CD4-positive, alpha-beta T cell (primary cell): ENCODE results near the gene FGD1. TPM values are rescaled to one million over a fixed set of nuclear protein-coding genes. Genes with fewer than 3 reads are reported as not detected.

Experiments used
- ATAC-seq: fragments of 200-7000 bp; cut with Tn5 transposase; one replicate; pipeline ENCODE4 v1.10.0; 2022; ENCODE audit warnings: mild to moderate bottlenecking; ENCODE audit not compliant: poor library complexity
- CTCF ChIA-PET: fragments of 350-600 bp; sonication (Branson Sonifier 250); formaldehyde crosslinking; loops from one replicate; lab custom pipeline; 2021; ENCODE audit warnings: antibody characterized with exemption, inconsistent platforms; lab: Charles Lee
- POLR2A ChIA-PET: fragments of 350-600 bp; sonication (Branson Sonifier 250); formaldehyde crosslinking; loops from one replicate; lab custom pipeline; 2021; ENCODE audit warnings: antibody characterized with exemption, inconsistent platforms; lab: Charles Lee
- DNase-seq, 14 experiments: peaks; one replicate each; pipeline ENCODE4 v3.0.0-alpha.2; 2013 to 2020; ENCODE audit warnings: mixed read lengths in 2 of 14
- H3K27ac ChIP-seq, 2 donors: one replicate each; pipeline versions ENCODE4 v1.5.1 to v1.7.0; 2013; ENCODE audit warnings: low read length in 2 of 2, low read depth in 1 of 2, mild to moderate bottlenecking in 1 of 2
- H3K27me3 ChIP-seq, 2 experiments: 1 replicate in 1 of 2; 2 replicates in 1 of 2; pipeline versions ENCODE4 v1.6.1 to v1.7.0; 2013; ENCODE audit warnings: low read length in 2 of 2, control low read depth in 1 of 2, mild to moderate bottlenecking in 1 of 2, moderate library complexity in 1 of 2; ENCODE audit not compliant: insufficient read depth in 2 of 2, control insufficient read depth in 1 of 2
- H3K36me3 ChIP-seq: one replicate; pipeline ENCODE4 v1.6.1; 2013; ENCODE audit warnings: low read length, control low read depth; ENCODE audit not compliant: insufficient read depth
- H3K4me1 ChIP-seq: one replicate; pipeline ENCODE4 v1.6.1; 2013; ENCODE audit warnings: low read length, control low read depth; ENCODE audit not compliant: insufficient read depth
- H3K4me3 ChIP-seq: one replicate; pipeline ENCODE4 v1.5.1; 2013; ENCODE audit warnings: mild to moderate bottlenecking, low read length, moderate library complexity
- H3K9me3 ChIP-seq, 2 experiments: 1 replicate in 1 of 2; 2 replicates in 1 of 2; pipeline versions ENCODE4 v1.6.1 to v1.7.0; 2013; ENCODE audit warnings: low read length in 2 of 2, mild to moderate bottlenecking in 2 of 2, control low read depth in 1 of 2, moderate library complexity in 1 of 2; ENCODE audit not compliant: control insufficient read depth in 1 of 2, insufficient read depth in 1 of 2
- H3K27ac Mint-ChIP-seq: one replicate; pipeline ENCODE4 v1.8.0; 2020; ENCODE audit warnings: mixed read lengths
- H3K27me3 Mint-ChIP-seq: one replicate; pipeline ENCODE4 v1.8.0; 2021; ENCODE audit warnings: mixed read lengths
- H3K36me3 Mint-ChIP-seq: one replicate; pipeline ENCODE4 v1.8.0; 2021; ENCODE audit warnings: low read depth, mixed read lengths
- H3K4me1 Mint-ChIP-seq: one replicate; pipeline ENCODE4 v1.8.0; 2021; ENCODE audit warnings: low read depth, mixed read lengths
- H3K4me3 Mint-ChIP-seq: one replicate; pipeline ENCODE4 v1.8.0; 2020; ENCODE audit warnings: mild to moderate bottlenecking, mixed read lengths
- H3K9me3 Mint-ChIP-seq: one replicate; pipeline ENCODE4 v1.8.0; 2020; ENCODE audit warnings: mixed read lengths
- CTCF ChIP-seq: fragments of 200-600 bp; IDR thresholded peaks from one replicate; pipeline ENCODE4 v1.8.0; 2022; ENCODE audit warnings: antibody characterized with exemption, mild to moderate bottlenecking
- intact Hi-C, 2 experiments: fragments of 100-400 bp; cut with DNase I in 1 of 2; cut with micrococcal nuclease in 1 of 2; formaldehyde crosslinking; loops; one replicate each; pipeline versions ENCODE4 v1.15.1 to v1.9.0; 2023 to 2025; cut with DNase I, micrococcal nuclease
- total RNA-seq, 174 experiments: library from RNA in 2 of 174; stranded (reverse) in 2 of 174; gene quantifications; one replicate each; pipeline ENCODE4 v1.2.3 and lab custom pipeline; 2021 to 2026

The FGD1 gene
- total RNA-seq, 2 experiments from 2014 or later: 0.06 TPM; not detected in 1

GRCh38 chrX:54447461-54447860, 48.6 kb downstream of the FGD1 start:
- peaks cover 11% of the 10 kb centered on the region for H3K4me1 Mint-ChIP-seq
- POLR2A ChIA-PET: no interaction called here
- H3K4me3 ChIP-seq: no peak overlapping the region
- no peaks in the 10 kb centered on the region for H3K27me3 Mint-ChIP-seq
- H3K36me3 Mint-ChIP-seq: peaks cover 36% of the 10 kb centered on the region
- ATAC-seq (no peak), DNase-seq (no peak)
- H3K27me3 ChIP-seq: no peaks in the 10 kb centered on the region
- no peaks in the 10 kb centered on the region for H3K9me3 Mint-ChIP-seq
- no peak overlapping the region for H3K4me3 Mint-ChIP-seq
- no peak overlapping the region for H3K27ac ChIP-seq
- H3K9me3 ChIP-seq: no peaks in the 10 kb centered on the region
- intact Hi-C loops: loop anchor here (10.0 kb wide), 3 partner anchors 357 to 717 kb away; partner anchors contain the start of genes MAGED2 (in 1 of the 2) and PFKFB1 (in 1 of the 2)
- CTCF ChIA-PET: no interaction called here
- no peaks in the 10 kb centered on the region for H3K4me1 ChIP-seq
- TF ChIP-seq CTCF: no peak
- peaks cover 14% of the 10 kb centered on the region for H3K36me3 ChIP-seq
- H3K27ac Mint-ChIP-seq: no peak overlapping the region

GRCh38 chrX:54446084-54446483, 50.0 kb downstream of the FGD1 start:
- Histone ChIP-seq H3K36me3 (peaks cover 17% of the 10 kb centered on the region), H3K27ac (no peak overlapping the region), H3K27me3 (no peaks in the 10 kb centered on the region), H3K9me3 (no peaks in the 10 kb centered on the region), H3K4me1 (peaks cover 13% of the 10 kb centered on the region), H3K4me3 (no peak overlapping the region)
- Mint-ChIP-seq H3K36me3 (peaks cover 46% of the 10 kb centered on the region), H3K4me3 (no peak overlapping the region), H3K27ac (no peak overlapping the region), H3K9me3 (no peaks in the 10 kb centered on the region), H3K4me1 (peaks cover 24% of the 10 kb centered on the region), H3K27me3 (no peaks in the 10 kb centered on the region)
- ChIA-PET POLR2A (no interaction called here), CTCF (no interaction called here)
- intact Hi-C loops: loop anchor here (10.0 kb wide), 3 partner anchors 359 to 719 kb away; partner anchors contain the start of genes MAGED2 (in 1 of the 2) and PFKFB1 (in 1 of the 2)
- no peak for ATAC-seq
- DNase-seq: no peak
- TF ChIP-seq CTCF: no peak

- ChIA-PET CTCF (no interaction called here), POLR2A (no interaction called here)
- Mint-ChIP-seq H3K36me3 (peaks cover 53% of the 10 kb centered on the region), H3K4me3 (no peak overlapping the region), H3K9me3 (no peaks in the 10 kb centered on the region), H3K4me1 (peaks cover 31% of the 10 kb centered on the region), H3K27ac (no peak overlapping the region), H3K27me3 (no peaks in the 10 kb centered on the region)
- H3K4me1 ChIP-seq: peaks cover 21% of the 10 kb centered on the region
- no peak overlapping the region for H3K27ac ChIP-seq
- intact Hi-C loops: loop anchor here (5.0 to 10.0 kb wide), 5 partner anchors 193 to 720 kb away; partner anchors contain the start of genes MAGED2 (in 1 of the 2) and PFKFB1 (in 1 of the 2)
- no peak for TF ChIP-seq CTCF
- ATAC-seq: no peak
- no peaks in the 10 kb centered on the region for H3K9me3 ChIP-seq
- H3K27me3 ChIP-seq: no peaks in the 10 kb centered on the region
- peaks cover 17% of the 10 kb centered on the region for H3K36me3 ChIP-seq
- H3K4me3 ChIP-seq: no peak overlapping the region
- DNase-seq: no peak
Observed at GRCh38 chrX:54444752-54445151, 51.3 kb downstream of the FGD1 start.
